ENCODE measurements around the gene SQSTM1. TPM values are rescaled to one million over a fixed set of nuclear protein-coding genes. Genes with fewer than 3 reads are reported as not detected.
"Not testable (repeated sequence)": the region's sequence is repeated elsewhere in the genome, so short reads cannot be mapped to it uniquely, and the experiment has no call there.

Gene SQSTM1
- total RNA-seq, 1 experiment from 2014 or later = 78.5 TPM

GRCh38 chr5:179870952-179871351, 50.2 kb downstream of the SQSTM1 start:
- Mint-ChIP-seq H3K27ac (peak overlapping the region; percentile 70), H3K4me1 (peaks cover 2% of the 10 kb centered on the region; the same call in 1 of the 2 replicates), H3K9me3 (no peaks in the 10 kb centered on the region), H3K36me3 (peaks cover 28% of the 10 kb centered on the region), H3K4me3 (no peak overlapping the region), H3K27me3 (ENCODE audit: low read depth) (no peaks in the 10 kb centered on the region)
- ATAC-seq (no peak), DNase-seq (ENCODE audit: low spot score) (no peak)
- ChIA-PET CTCF (interaction anchor here (1.2 to 3.4 kb wide), 6 partner anchors 10 to 291 kb away, joined by 3 to 17 read pairs (median 4); no protein-coding TSS in a partner anchor), POLR2A (no interaction called here)
- TF ChIP-seq ZNF671 (CRISPR knock-in tag; IDR thresholded peaks at IDR 0.05) = no peak
- TF ChIP-seq NR2C2 (CRISPR knock-in tag; IDR thresholded peaks at IDR 0.05) = no peak
- TF ChIP-seq TCF7 (CRISPR knock-in tag; IDR thresholded peaks at IDR 0.05; ENCODE audit: low read depth) = no peak
- no peak for TF ChIP-seq TEAD1 (CRISPR knock-in tag; IDR thresholded peaks at IDR 0.05)
- no peak for TF ChIP-seq SP1 (CRISPR knock-in tag; conservative IDR thresholded peaks at IDR 0.05)
- no peak for TF ChIP-seq FOXK1 (CRISPR knock-in tag; IDR thresholded peaks at IDR 0.05)
- no peak for TF ChIP-seq ZNF416 (CRISPR knock-in tag; IDR thresholded peaks at IDR 0.05)

GRCh38 chr5:179871533-179871932, 50.8 kb downstream of the SQSTM1 start:
- POLR2A ChIA-PET; DNase-seq (ENCODE audit: low spot score); H3K4me3 Mint-ChIP-seq; ATAC-seq; H3K9me3 Mint-ChIP-seq; H3K27ac Mint-ChIP-seq; H3K4me1 Mint-ChIP-seq; H3K27me3 Mint-ChIP-seq (ENCODE audit: low read depth): not testable (repeated sequence)
- peaks cover 33% of the 10 kb centered on the region for H3K36me3 Mint-ChIP-seq
- CTCF ChIA-PET = interaction anchor here (1.2 to 3.4 kb wide), 5 partner anchors 11 to 290 kb away, joined by 3 to 17 read pairs (median 4); no protein-coding TSS in a partner anchor

- Mint-ChIP-seq H3K9me3 (no peaks in the 10 kb centered on the region), H3K36me3 (peaks cover 36% of the 10 kb centered on the region), H3K4me1 (peaks cover 1% of the 10 kb centered on the region; the same call in 1 of the 2 replicates), H3K27me3 (ENCODE audit: low read depth) (no peaks in the 10 kb centered on the region), H3K4me3 (no peak overlapping the region), H3K27ac (no peak overlapping the region)
- ATAC-seq = no peak
- TF ChIP-seq FOXP4 (CRISPR knock-in tag; IDR thresholded peaks at IDR 0.05) (no peak), CBFB (CRISPR knock-in tag; IDR thresholded peaks at IDR 0.05; ENCODE audit: low read depth) (no peak), CTCF (IDR thresholded peaks at IDR 0.05) (no peak), ETV6 (CRISPR knock-in tag; IDR thresholded peaks at IDR 0.05) (no peak), ZNF121 (CRISPR knock-in tag; IDR thresholded peaks at IDR 0.05) (no peak), CDX4 (CRISPR knock-in tag; IDR thresholded peaks at IDR 0.05; ENCODE audit: borderline replicate concordance) (no peak), SOX15 (CRISPR knock-in tag; IDR thresholded peaks at IDR 0.05) (no peak), AR (CRISPR knock-in tag; IDR thresholded peaks at IDR 0.05) (no peak), ZBTB43 (CRISPR knock-in tag; IDR thresholded peaks at IDR 0.05) (no peak), ZNF532 (CRISPR knock-in tag; IDR thresholded peaks at IDR 0.05; ENCODE audit: borderline replicate concordance) (no peak)
- ChIA-PET CTCF (interaction anchor here (1.2 to 3.4 kb wide), 2 partner anchors 15 to 70 kb away, joined by 3 to 17 read pairs; no protein-coding TSS in a partner anchor), POLR2A (no interaction called here)
- DNase-seq (ENCODE audit: low spot score) = no peak
Observed at GRCh38 chr5:179872055-179872827, 51.5 kb downstream of the SQSTM1 start.

All from WTC11 (cell line).